Measurements from ENCODE around the gene PLCH1.
A peak's percentile ranks its signal among the peaks of the same experiment; 100 is the strongest.

Gene PLCH1

DNA sequence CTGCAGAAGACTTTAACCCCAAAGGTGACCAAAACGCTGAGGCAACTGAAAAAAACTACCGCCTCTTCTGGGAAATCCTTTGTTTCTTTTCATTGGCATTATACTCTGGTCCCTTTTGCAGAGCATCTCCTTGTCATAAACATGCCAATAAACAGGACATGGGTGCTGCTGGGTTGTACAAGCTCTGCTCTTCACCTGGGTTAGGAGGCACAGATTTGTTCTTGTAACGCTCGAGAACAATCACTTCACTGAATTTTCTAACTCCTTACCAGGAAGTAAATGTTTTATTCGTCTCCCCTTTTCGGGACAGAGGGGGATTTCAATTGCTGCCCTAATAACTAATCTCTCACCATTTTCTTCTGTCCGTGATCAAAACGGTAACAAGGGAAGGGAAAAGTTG lies 1.3 kb downstream of the PLCH1 start:
- H3K27me3 ChIP-seq (replicated peaks), result no peaks in the 10 kb centered on the region
- H3K27ac ChIP-seq, result no peak overlapping the region
- no peaks in the 10 kb centered on the region for H3K36me3 ChIP-seq (replicated peaks)
- TF ChIP-seq, protein P1, sequence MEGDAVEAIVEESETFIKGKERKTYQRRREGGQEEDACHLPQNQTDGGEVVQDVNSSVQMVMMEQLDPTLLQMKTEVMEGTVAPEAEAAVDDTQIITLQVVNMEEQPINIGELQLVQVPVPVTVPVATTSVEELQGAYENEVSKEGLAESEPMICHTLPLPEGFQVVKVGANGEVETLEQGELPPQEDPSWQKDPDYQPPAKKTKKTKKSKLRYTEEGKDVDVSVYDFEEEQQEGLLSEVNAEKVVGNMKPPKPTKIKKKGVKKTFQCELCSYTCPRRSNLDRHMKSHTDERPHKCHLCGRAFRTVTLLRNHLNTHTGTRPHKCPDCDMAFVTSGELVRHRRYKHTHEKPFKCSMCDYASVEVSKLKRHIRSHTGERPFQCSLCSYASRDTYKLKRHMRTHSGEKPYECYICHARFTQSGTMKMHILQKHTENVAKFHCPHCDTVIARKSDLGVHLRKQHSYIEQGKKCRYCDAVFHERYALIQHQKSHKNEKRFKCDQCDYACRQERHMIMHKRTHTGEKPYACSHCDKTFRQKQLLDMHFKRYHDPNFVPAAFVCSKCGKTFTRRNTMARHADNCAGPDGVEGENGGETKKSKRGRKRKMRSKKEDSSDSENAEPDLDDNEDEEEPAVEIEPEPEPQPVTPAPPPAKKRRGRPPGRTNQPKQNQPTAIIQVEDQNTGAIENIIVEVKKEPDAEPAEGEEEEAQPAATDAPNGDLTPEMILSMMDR (IDR thresholded peaks at IDR 0.05; ENCODE audit: low read depth, low read length, missing control alignments), result no peak
- no peak for DNase-seq
- peak overlapping the region; percentile 77 for H3K4me3 ChIP-seq (ENCODE audit: low read depth, low read length)
- in situ Hi-C loops (cut with HindIII; ENCODE audit: low pct_ligation_motif_present, low sequenced_read_pairs), result no loop called here

GRCh38 chr3:155742349-155742965 lies 2.4 kb downstream of the PLCH1 start:
- no peaks in the 10 kb centered on the region for H3K36me3 ChIP-seq (replicated peaks)
- TF ChIP-seq, protein P1 (IDR thresholded peaks at IDR 0.05; ENCODE audit: low read depth, low read length, missing control alignments), result no peak
- H3K4me3 ChIP-seq (ENCODE audit: low read depth, low read length), result no peak overlapping the region
- in situ Hi-C loops (cut with HindIII; ENCODE audit: low pct_ligation_motif_present, low sequenced_read_pairs), result no loop called here
- no peak overlapping the region for H3K27ac ChIP-seq
- DNase-seq, result no peak
- H3K27me3 ChIP-seq (replicated peaks), result no peaks in the 10 kb centered on the region

- TF ChIP-seq, protein P1 (IDR thresholded peaks at IDR 0.05; ENCODE audit: low read depth, low read length, missing control alignments), result no peak
- no peaks in the 10 kb centered on the region for H3K27me3 ChIP-seq (replicated peaks)
- in situ Hi-C loops (cut with HindIII; ENCODE audit: low pct_ligation_motif_present, low sequenced_read_pairs), result no loop called here
Measured at GRCh38 chr3:155741603-155742002, 3.3 kb downstream of the PLCH1 start.

DNA sequence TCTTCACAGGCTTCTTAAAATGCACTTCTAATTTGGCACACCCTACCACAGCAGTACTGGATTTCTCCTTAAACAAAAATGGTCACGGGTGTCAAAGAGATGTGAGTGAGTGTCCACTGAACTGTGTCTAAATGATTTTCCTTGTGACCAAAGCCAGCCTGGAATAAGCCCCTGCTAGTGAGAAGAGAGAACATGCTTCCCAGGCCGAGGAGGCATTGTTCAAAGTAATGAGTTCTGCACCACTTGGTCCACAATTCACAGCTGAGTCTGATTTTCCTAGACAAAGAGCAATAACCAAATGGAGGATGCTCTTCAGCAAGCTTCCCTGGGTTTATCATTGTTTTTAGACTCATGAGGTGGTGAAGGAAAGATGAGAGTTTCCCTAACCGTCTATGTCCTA lies 3.8 kb downstream of the PLCH1 start:
- TF ChIP-seq, protein P1 (IDR thresholded peaks at IDR 0.05; ENCODE audit: low read depth, low read length, missing control alignments), result no peak
- H3K27me3 ChIP-seq (replicated peaks), result no peaks in the 10 kb centered on the region
- in situ Hi-C loops (cut with HindIII; ENCODE audit: low pct_ligation_motif_present, low sequenced_read_pairs), result no loop called here
- no peak overlapping the region for H3K27ac ChIP-seq
- DNase-seq, result no peak
- no peak overlapping the region for H3K4me3 ChIP-seq (ENCODE audit: low read depth, low read length)
- H3K36me3 ChIP-seq (replicated peaks), result no peaks in the 10 kb centered on the region

More at GRCh38 chr3:155741603-155742002, 3.3 kb downstream of the PLCH1 start:
- no peak for DNase-seq
- Histone ChIP-seq H3K27ac (no peak overlapping the region), H3K4me3 (ENCODE audit: low read depth, low read length) (no peak overlapping the region), H3K36me3 (replicated peaks) (no peaks in the 10 kb centered on the region)

DNA sequence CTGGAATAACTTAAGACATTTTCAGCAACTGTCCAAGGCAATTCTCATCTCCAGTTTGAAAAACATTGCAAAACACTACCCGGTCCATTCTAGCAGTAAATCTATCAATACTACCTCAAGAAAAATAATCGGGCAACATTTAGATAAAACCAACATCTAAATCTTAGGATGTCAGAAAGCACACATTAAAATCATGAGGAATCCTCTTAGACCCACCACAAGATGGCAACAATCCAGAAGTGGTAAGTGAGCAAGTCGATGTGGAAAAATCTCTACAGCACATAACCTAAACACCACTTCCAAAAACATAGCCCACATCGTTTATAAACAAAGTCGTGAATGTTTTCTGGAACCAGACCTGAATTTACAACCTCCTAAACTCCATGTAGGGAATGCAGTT lies 5.7 kb downstream of the PLCH1 start:
- no peaks in the 10 kb centered on the region for H3K27me3 ChIP-seq (replicated peaks)
- in situ Hi-C loops (cut with HindIII; ENCODE audit: low pct_ligation_motif_present, low sequenced_read_pairs), result no loop called here
- H3K36me3 ChIP-seq (replicated peaks), result no peaks in the 10 kb centered on the region
- H3K4me3 ChIP-seq (ENCODE audit: low read depth, low read length), result no peak overlapping the region
- H3K27ac ChIP-seq, result no peak overlapping the region
- no peak for DNase-seq
- TF ChIP-seq, protein P1 (IDR thresholded peaks at IDR 0.05; ENCODE audit: low read depth, low read length, missing control alignments), result peak; percentile 11

DNA sequence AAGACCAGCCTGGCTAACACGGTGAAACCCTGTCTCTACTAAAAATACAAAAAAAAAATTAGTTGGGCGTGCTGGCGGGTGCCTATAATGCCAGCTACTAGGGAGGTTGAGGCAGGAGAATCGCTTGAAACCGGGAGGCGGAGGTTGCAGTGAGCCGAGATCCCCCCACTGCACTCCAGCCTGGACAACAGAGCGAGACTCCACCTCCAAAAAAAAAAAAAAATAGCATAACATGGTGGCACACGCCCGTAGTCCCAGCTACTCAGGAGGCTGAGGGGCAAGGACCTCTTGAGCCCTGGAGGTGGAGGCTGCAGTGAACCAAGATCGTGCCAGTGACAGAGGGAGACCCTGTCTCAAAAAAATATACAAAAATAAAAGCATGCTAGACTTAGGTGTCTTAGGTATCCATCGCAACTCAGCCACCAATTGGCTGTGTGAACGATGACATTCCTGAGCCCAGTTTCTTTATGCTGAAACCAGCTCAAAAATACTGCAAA lies 6.2 kb downstream of the PLCH1 start:
- Histone ChIP-seq H3K27ac (no peak overlapping the region), H3K27me3 (replicated peaks) (no peaks in the 10 kb centered on the region), H3K4me3 (ENCODE audit: low read depth, low read length) (no peak overlapping the region), H3K36me3 (replicated peaks) (no peaks in the 10 kb centered on the region)
- in situ Hi-C loops (cut with HindIII; ENCODE audit: low pct_ligation_motif_present, low sequenced_read_pairs), result no loop called here
- TF ChIP-seq, protein P1 (IDR thresholded peaks at IDR 0.05; ENCODE audit: low read depth, low read length, missing control alignments), result no peak
- no peak for DNase-seq

Measured in brain microvascular endothelial cell (primary cell).